IMR-90 (cell line): Measurements from ENCODE around the gene OBP2B. TPM values are rescaled to one million over a fixed set of nuclear protein-coding genes. Genes with fewer than 3 reads are reported as not detected.

Experiments used
- ATAC-seq: fragments of 200-7000 bp; cut with Tn5 transposase; 2 replicates; pipeline ENCODE4 v1.9.1; 2020; ENCODE audit warnings: low read depth, mild to moderate bottlenecking, moderate library complexity
- BruUV-seq: library from RNA; stranded (reverse); fragments of 400-500 nt; replicated peaks from 2 replicates; lab custom pipeline; 2021; lab: Mats Ljungman, UMichigan
- CTCF ChIA-PET: fragments of 300-600 bp; formaldehyde crosslinking; extraction: SDS; loops from one replicate; lab custom pipeline; 2021; ENCODE audit warnings: antibody characterized with exemption; lab: Yijun Ruan, JAX
- POLR2A ChIA-PET: fragments of 300-600 bp; sonication (Branson Sonifier 250); formaldehyde crosslinking; loops from one replicate; lab custom pipeline; 2022; ENCODE audit warnings: antibody characterized with exemption; ENCODE audit not compliant: unreplicated experiment; lab: Charles Lee
- DNase-seq: peaks from one replicate; pipeline ENCODE4 v3.0.0; 2013
- H2AFZ ChIP-seq: replicated peaks from 2 replicates; pipeline ENCODE3; 2013; ENCODE audit warnings: low read length, mild to moderate bottlenecking; ENCODE audit not compliant: poor library complexity
- H2AK5ac ChIP-seq: 2 replicates; pipeline ENCODE4 v1.6.1; 2013; ENCODE audit warnings: low read depth, low read length, inconsistent platforms
- H2AK9ac ChIP-seq: replicated peaks from 2 replicates; pipeline ENCODE3; 2013; ENCODE audit warnings: mild to moderate bottlenecking, low read depth, low read length, moderate library complexity; ENCODE audit not compliant: poor library complexity
- H2BK120ac ChIP-seq: 2 replicates; pipeline ENCODE4 v1.6.1; 2013; ENCODE audit warnings: low read depth, low read length, inconsistent platforms
- H2BK15ac ChIP-seq: 3 replicates; pipeline ENCODE4 v1.6.1; 2013; ENCODE audit warnings: low read depth, low read length, inconsistent platforms
- H2BK20ac ChIP-seq: 2 replicates; pipeline ENCODE4 v1.6.1; 2013; ENCODE audit warnings: low read depth, mild to moderate bottlenecking, inconsistent platforms, low read length, moderate library complexity
- H2BK5ac ChIP-seq: 2 replicates; pipeline ENCODE4 v1.6.1; 2013; ENCODE audit warnings: mild to moderate bottlenecking, low read depth, low read length, inconsistent platforms; ENCODE audit not compliant: poor library complexity, severe bottlenecking
- H3K14ac ChIP-seq: replicated peaks from 2 replicates; pipeline ENCODE4 v1.6.1; 2013; ENCODE audit warnings: low read depth, low read length, inconsistent platforms
- H3K18ac ChIP-seq: 2 replicates; pipeline ENCODE4 v1.6.1; 2013; ENCODE audit warnings: low read depth, low read length, control low read depth
- H3K23ac ChIP-seq: 2 replicates; pipeline ENCODE4 v1.6.1; 2013; ENCODE audit warnings: low read depth, low read length, inconsistent platforms
- H3K27ac ChIP-seq: 2 replicates; pipeline ENCODE4 v1.5.1; 2013; ENCODE audit warnings: mild to moderate bottlenecking, control low read depth, low read length; ENCODE audit not compliant: insufficient read depth
- H3K27me3 ChIP-seq: 2 replicates; pipeline ENCODE4 v1.6.1; 2013; ENCODE audit warnings: low read length; ENCODE audit not compliant: control insufficient read depth, insufficient read depth
- H3K36me3 ChIP-seq: 2 replicates; pipeline ENCODE4 v1.6.1; 2013; ENCODE audit warnings: low read length, mixed read lengths; ENCODE audit not compliant: control insufficient read depth, insufficient read depth
- H3K4ac ChIP-seq: 2 replicates; pipeline ENCODE4 v1.6.1; 2013; ENCODE audit warnings: low read depth, low read length, inconsistent platforms
- H3K4me1 ChIP-seq: 2 replicates; pipeline ENCODE4 v1.6.1; 2013; ENCODE audit warnings: low read length, mixed read lengths; ENCODE audit not compliant: control insufficient read depth, insufficient read depth
- H3K4me2 ChIP-seq: 2 replicates; pipeline ENCODE4 v1.6.1; 2013; ENCODE audit warnings: low read depth, mild to moderate bottlenecking, control low read depth, low read length, moderate library complexity
- H3K4me3 ChIP-seq: 2 replicates; pipeline ENCODE4 v1.5.1; 2013; ENCODE audit warnings: low read depth, mild to moderate bottlenecking, control low read depth, low read length, moderate library complexity; ENCODE audit not compliant: insufficient read depth
- H3K56ac ChIP-seq: 2 replicates; pipeline ENCODE4 v1.6.1; 2013; ENCODE audit warnings: low read length, inconsistent platforms; ENCODE audit not compliant: insufficient read depth; ENCODE audit errors: extremely low read depth
- H3K79me1 ChIP-seq, 2 experiments: 2 replicates each; pipeline ENCODE4 v1.6.1; 2013; ENCODE audit warnings: low read length in 2 of 2, inconsistent platforms in 1 of 2, low read depth in 1 of 2
- H3K9ac ChIP-seq: 2 replicates; pipeline ENCODE4 v1.6.1; 2013; ENCODE audit warnings: low read depth, low read length, control low read depth
- H3K9me1 ChIP-seq: 2 replicates; pipeline ENCODE4 v1.6.1; 2013; ENCODE audit warnings: low read length, inconsistent platforms; ENCODE audit not compliant: insufficient read depth
- H3K9me3 ChIP-seq: 2 replicates; pipeline ENCODE4 v1.6.1; 2013; ENCODE audit warnings: low read length; ENCODE audit not compliant: control insufficient read depth, insufficient read depth
- H4K20me1 ChIP-seq: 2 replicates; pipeline ENCODE4 v1.6.1; 2013; ENCODE audit warnings: low read length, inconsistent platforms; ENCODE audit not compliant: insufficient read depth
- H4K5ac ChIP-seq: 2 replicates; pipeline ENCODE4 v1.6.1; 2013; ENCODE audit warnings: mild to moderate bottlenecking, low read depth, low read length, control low read depth
- H4K8ac ChIP-seq, 2 experiments: 2 replicates each; pipeline ENCODE4 v1.6.1; 2013; ENCODE audit warnings: low read depth in 2 of 2, low read length in 2 of 2, control low read depth in 1 of 2, inconsistent platforms in 1 of 2
- H4K91ac ChIP-seq: 2 replicates; pipeline ENCODE4 v1.6.1; 2013; ENCODE audit warnings: low read depth, low read length, inconsistent platforms; ENCODE audit not compliant: insufficient read depth
- NFE2L2 ChIP-seq: fragments of 150-350 bp; IDR thresholded peaks from 2 replicates; pipeline ENCODE4 v1.6.1; 2016; ENCODE audit warnings: low read depth, mild to moderate bottlenecking, low read length
- WGBS, 2 experiments: methylation state at CpG; one replicate each; pipeline versions ENCODE4 v1.1.5 to v1.1.7; 2013; ENCODE audit warnings: missing lambda C conversion rate in 2 of 2; ENCODE audit not compliant: insufficient read length in 1 of 2; ENCODE audit errors: extremely low coverage in 2 of 2; 5-methylcytosine and 5-hydroxymethylcytosine counted together
- dilution Hi-C: fragments of 300-500 bp; cut with HindIII; formaldehyde crosslinking; loops from one replicate; pipeline ENCODE4 v1.14.3; 2018; ENCODE audit warnings: low sequenced_read_pairs; ENCODE audit not compliant: unreplicated experiment
- in situ Hi-C: fragments of 300-500 bp; cut with MboI; formaldehyde crosslinking; loops from 3 replicates; pipeline ENCODE4 v1.14.3; 2019; ENCODE audit warnings: low sequenced_read_pairs, inconsistent platforms, mixed read lengths
- intact Hi-C: fragments of 100-400 bp; cut with micrococcal nuclease; formaldehyde crosslinking; loops from 2 replicates; pipeline ENCODE4 v1.10.0; 2022
- polyA plus RNA-seq, 3 experiments: library from polyadenylated mRNA; depleted of rRNA; stranded (reverse); fragments of >200 nt; gene quantifications; 2 replicates each; pipeline ENCODE4 v1.2.3, GENCODE V29; 2012; ENCODE audit warnings: low replicate concordance in 1 of 3
- total RNA-seq: library from RNA; depleted of rRNA; stranded (reverse); fragments of >200 nt; gene quantifications from 2 replicates; pipeline ENCODE4 v1.2.3, GENCODE V29; 2012

OBP2B gene
- total and polyA plus RNA-seq, 2 of the 4 experiments (the other 2 are of a cell fraction) = not detected

DNA sequence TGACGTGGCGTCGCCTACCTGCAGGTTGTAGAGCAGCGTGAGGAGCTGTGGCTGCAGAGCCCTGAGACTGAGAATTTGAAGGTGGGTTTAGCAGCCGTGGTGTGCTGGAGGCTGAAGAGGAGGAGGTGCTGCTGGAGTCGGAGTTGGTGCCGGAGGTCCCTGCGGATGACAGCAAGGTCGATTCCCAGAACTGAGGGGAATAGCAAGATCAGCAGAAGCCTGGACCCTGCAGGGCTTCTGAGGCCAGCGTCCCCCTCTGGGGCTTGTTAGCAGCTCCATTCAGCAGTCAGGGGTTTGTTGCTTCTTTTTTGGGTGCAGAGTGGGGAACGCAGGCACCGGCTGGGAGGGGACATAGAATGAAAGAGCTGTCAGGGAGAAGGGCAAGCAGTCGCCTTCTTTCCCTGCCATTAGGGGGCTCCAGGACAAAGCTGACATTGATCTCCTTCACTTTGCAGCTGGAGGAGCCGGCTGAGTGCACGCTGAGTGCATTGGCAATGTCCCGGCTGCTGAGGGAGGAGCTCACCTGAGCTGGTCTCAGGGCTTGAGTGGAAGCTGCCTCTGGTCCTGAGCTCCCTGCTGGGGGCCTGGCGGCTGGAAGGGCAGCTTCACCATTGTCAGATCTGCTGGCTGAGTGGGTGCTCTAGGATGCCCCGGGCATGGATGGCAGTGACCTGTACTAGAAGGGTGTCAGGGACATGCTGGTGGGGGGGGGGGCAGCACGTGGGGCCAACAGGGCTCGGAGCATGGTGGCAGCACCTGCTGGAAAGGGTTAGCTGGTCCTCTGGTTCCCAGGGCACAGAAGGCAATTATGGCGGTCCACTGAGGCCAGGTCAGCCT, 20.8 kb downstream of the OBP2B start:
- Histone ChIP-seq H3K79me1 (no peaks in the 10 kb centered on the region), H4K20me1 (no peaks in the 10 kb centered on the region), H4K91ac (no peak overlapping the region), H3K36me3 (no peaks in the 10 kb centered on the region), H3K9me3 (no peaks in the 10 kb centered on the region), H3K27me3 (peaks cover 32% of the 10 kb centered on the region), H3K4me3 (no peak overlapping the region), H3K9me1 (no peaks in the 10 kb centered on the region), H2BK20ac (no peak overlapping the region), H3K4me1 (no peaks in the 10 kb centered on the region), H4K5ac (no peak overlapping the region), H3K9ac (no peak overlapping the region), H3K4me2 (no peak overlapping the region), H3K18ac (no peak overlapping the region), H2BK120ac (no peak overlapping the region), H3K27ac (no peak overlapping the region), H3K4ac (no peak overlapping the region), H2AK5ac (no peak overlapping the region), H4K8ac (no peak overlapping the region), H2BK15ac (no peak overlapping the region), H3K56ac (no peak overlapping the region), H2AK9ac (no peak overlapping the region), H3K23ac (no peak overlapping the region), H2BK5ac (no peak overlapping the region), H3K14ac (no peak overlapping the region), H2AFZ (no peak overlapping the region)
- POLR2A ChIA-PET = no interaction called here
- no TSS peak for BruUV-seq
- intact Hi-C loops = no loop called here
- CTCF ChIA-PET = no interaction called here
- 45% methylated on average over 8 of the region's 21 CpGs; no CpG with 5 or more reads in 1 of the 2 experiments for WGBS, 2 experiments
- ATAC-seq = no peak
- TF ChIP-seq NFE2L2 = no peak
- dilution Hi-C loops = no loop called here
- no peak for DNase-seq
- in situ Hi-C loops = loop anchor here (5.0 kb wide), 1 partner anchor 294 kb away; no protein-coding TSS in a partner anchor
